GM12878 (cell line): ENCODE data around the gene NFKBIA. TPM values are rescaled to one million over a fixed set of nuclear protein-coding genes. Genes with fewer than 3 reads are reported as not detected.

Source experiments
- ATAC-seq: fragments of 200-7000 bp; cut with Tn5 transposase; 3 replicates; pipeline ENCODE4 v1.9.1; 2020; ENCODE audit warnings: mild to moderate bottlenecking, moderate library complexity
- BruUV-seq: library from RNA; stranded (reverse); fragments of 400-500 nt; replicated peaks from 2 replicates; lab custom pipeline; 2021; lab: Mats Ljungman, UMichigan
- CTCF ChIA-PET: fragments of 300-600 bp; sonication (Branson Sonifier 250); formaldehyde crosslinking; extraction: SDS; loops from one replicate; lab custom pipeline; 2021; ENCODE audit warnings: inconsistent platforms; lab: Yijun Ruan, JAX
- POLR2A ChIA-PET: fragments of 350-600 bp; formaldehyde crosslinking; extraction: SDS; loops from one replicate; lab custom pipeline; 2021; ENCODE audit warnings: inconsistent platforms; lab: Charles Lee
- RAD21 ChIA-PET: fragments of 300-600 bp; sonication (Branson Sonifier 250); formaldehyde crosslinking; loops from one replicate; lab custom pipeline; 2023; ENCODE audit warnings: antibody characterized with exemption; ENCODE audit not compliant: unreplicated experiment; lab: Charles Lee
- SMC1A ChIA-PET: fragments of 300-600 bp; sonication (Branson Sonifier 250); formaldehyde crosslinking; loops from one replicate; lab custom pipeline; 2023; ENCODE audit not compliant: unreplicated experiment, uncharacterized antibody; lab: Charles Lee
- DNase-seq: peaks from one replicate; pipeline ENCODE4 v3.0.0-alpha.2; 2011; ENCODE audit warnings: low read depth, low spot score
- FAIRE-seq: peaks from 3 replicates; lab custom pipeline; 2011; peaks lifted over from hg19 to GRCh38; lab: Jason Lieb, UNC
- H2AFZ ChIP-seq: 2 replicates; pipeline ENCODE4 v1.6.0; 2011; ENCODE audit warnings: low read depth, low read length, control low read depth; ENCODE audit not compliant: control insufficient read depth
- H3K27ac ChIP-seq: 2 replicates; pipeline ENCODE4 v1.5.1; 2011; ENCODE audit warnings: control low read depth; ENCODE audit not compliant: control insufficient read depth, insufficient read depth
- H3K27me3 ChIP-seq, 2 experiments: replicated peaks in 1 of 2; 2 replicates each; pipeline versions ENCODE4 v1.6.0 to v1.6.1; 2011; ENCODE audit warnings: low read length in 1 of 2; ENCODE audit not compliant: control insufficient read depth in 2 of 2, insufficient read depth in 2 of 2
- H3K36me3 ChIP-seq, 2 experiments: 2 replicates each; pipeline ENCODE4 v1.5.1; 2011; ENCODE audit warnings: low read length in 1 of 2; ENCODE audit not compliant: control insufficient read depth in 2 of 2, insufficient read depth in 2 of 2
- H3K4me1 ChIP-seq: 2 replicates; pipeline ENCODE4 v1.6.1; 2011; ENCODE audit warnings: mild to moderate bottlenecking, low read length, moderate library complexity, mixed read lengths; ENCODE audit not compliant: control insufficient read depth, insufficient read depth
- H3K4me2 ChIP-seq: 2 replicates; pipeline ENCODE4 v1.6.0; 2011; ENCODE audit warnings: control low read depth; ENCODE audit not compliant: control insufficient read depth, insufficient read depth
- H3K4me3 ChIP-seq: fragments of 200-600 bp; sonication (generic); 2 replicates; pipeline ENCODE4 v1.5.1; 2016
- H3K79me2 ChIP-seq: 2 replicates; pipeline ENCODE4 v1.6.0; 2011; ENCODE audit warnings: low read length; ENCODE audit not compliant: control insufficient read depth, insufficient read depth
- H3K9ac ChIP-seq: 2 replicates; pipeline ENCODE4 v1.8.0; 2011; ENCODE audit warnings: low read length, control low read depth, mixed read lengths; ENCODE audit not compliant: control insufficient read depth, insufficient read depth
- H3K9me3 ChIP-seq: replicated peaks from 3 replicates; pipeline ENCODE4 v1.5.1; 2011; ENCODE audit warnings: mild to moderate bottlenecking, low read length; ENCODE audit not compliant: control insufficient read depth, insufficient read depth
- H4K20me1 ChIP-seq: 2 replicates; pipeline ENCODE4 v1.6.0; 2011; ENCODE audit not compliant: control insufficient read depth, insufficient read depth
- NFYA ChIP-seq: IDR thresholded peaks from 2 replicates; pipeline ENCODE4 v1.6.1; 2011; ENCODE audit warnings: low read depth, mild to moderate bottlenecking, low read length, improper control_type of control experiment, borderline replicate concordance
- SRF ChIP-seq, 2 experiments: IDR thresholded peaks; 2 replicates each; pipeline ENCODE4 v1.6.1; 2011; ENCODE audit warnings: low read depth in 2 of 2, low read length in 2 of 2, mild to moderate bottlenecking in 1 of 2, moderate library complexity in 1 of 2
- WGBS: methylation state at CpG from one replicate; pipeline ENCODE4 v1.1.6; 2016; ENCODE audit warnings: low lambda C conversion rate; ENCODE audit not compliant: insufficient replicate concordance, insufficient coverage; ENCODE audit errors: missing lambda C conversion rate; 5-methylcytosine and 5-hydroxymethylcytosine counted together
- in situ Hi-C: fragments of 300-500 bp; cut with MboI; formaldehyde crosslinking; loops from 9 replicates; pipeline ENCODE4 v1.14.3; 2018; ENCODE audit warnings: mixed read lengths
- intact Hi-C: fragments of 100-400 bp; cut with micrococcal nuclease; formaldehyde crosslinking; loops from one replicate; pipeline ENCODE4 v1.14.2; 2022; ENCODE audit not compliant: unreplicated experiment
- polyA plus RNA-seq, 11 experiments: library from polyadenylated mRNA; depleted of rRNA in 4 of 11; unstranded in 6 of 11; stranded (reverse) in 5 of 11; fragments of >200 nt; fragmentation: Nextera tagmentation in 4 of 11; fragmentation: Illumina TruSeq in 1 of 11; extraction: Ambion mirVana in 4 of 11; extraction: Trizol in 1 of 11; gene quantifications; 1 replicate in 1 of 11; 2 replicates in 10 of 11; pipeline versions ENCODE4 v1.2.1 to v1.2.3, GENCODE V29; 2011 to 2016; ENCODE audit warnings: inconsistent platforms in 2 of 11, missing spikeins in 2 of 11, low read depth in 1 of 11
- total RNA-seq, 4 experiments: library from RNA; depleted of rRNA in 3 of 4; stranded (reverse); fragments of >200 nt in 3 of 4; fragmentation: Illumina TruSeq in 1 of 4; extraction: Trizol in 1 of 4; gene quantifications; 2 replicates each; pipeline versions ENCODE4 v1.2.1 to v1.2.3, GENCODE V29; 2013 to 2021
- TF ChIP-seq, protein P1 (sequence below): IDR thresholded peaks from 2 replicates; pipeline ENCODE4 v1.6.1; 2012; ENCODE audit warnings: low read depth, low read length, improper control_type of control experiment
- TF ChIP-seq, protein P2 (sequence below): fragments of 450-650 bp; IDR thresholded peaks from 2 replicates; pipeline ENCODE4 v1.6.1; 2017; ENCODE audit warnings: mild to moderate bottlenecking, moderate library complexity

Gene NFKBIA
- total and polyA plus RNA-seq, 10 of the 15 experiments (the other 5 are each of a cell fraction or from before 2014, with no cell fraction given): 123 to 419 (median 267) TPM

DNA sequence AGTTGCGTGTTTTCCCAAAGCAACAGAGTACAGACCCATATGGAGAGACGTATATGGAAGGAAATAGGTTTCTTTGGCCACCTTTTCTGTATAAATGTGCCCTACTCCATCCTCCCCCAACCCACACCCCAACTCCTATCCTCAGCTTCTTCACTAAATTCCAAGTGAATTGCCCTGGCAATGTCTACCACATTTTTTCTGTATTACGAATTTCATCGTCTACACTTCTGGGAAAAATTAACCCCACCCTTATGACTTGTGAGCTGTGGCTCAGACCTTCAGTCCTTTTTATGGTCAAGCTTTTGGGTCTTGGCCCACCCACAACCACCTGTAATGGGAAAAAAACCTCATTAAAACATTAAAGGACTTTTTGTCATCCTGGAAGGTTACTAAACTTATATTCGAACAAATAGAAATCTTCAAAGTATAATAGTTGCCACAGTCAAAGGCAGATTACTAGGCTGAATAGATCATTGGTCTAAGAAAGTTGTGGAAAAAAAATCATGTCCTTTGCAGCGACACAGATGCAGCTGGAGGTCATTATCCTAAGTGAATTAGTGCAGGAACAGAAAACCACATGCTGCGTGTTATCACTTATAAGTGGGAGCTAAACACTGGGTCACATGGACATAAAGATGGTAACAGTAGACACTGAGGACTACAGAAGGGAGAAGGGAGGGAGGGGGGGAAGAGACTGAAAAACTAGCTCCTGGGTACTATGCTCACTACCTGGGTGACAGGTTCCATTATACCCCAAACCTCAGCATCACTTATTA, 15.7 kb upstream of the NFKBIA start:
- in situ Hi-C loops: loop anchor here (25.0 kb wide), 1 partner anchor 1083 kb away; no protein-coding TSS in a partner anchor
- no TSS peak for BruUV-seq
- no peak for ATAC-seq
- H3K4me2 ChIP-seq: no peak overlapping the region
- 68% methylated on average over 7 of the region's 7 CpGs for WGBS
- RAD21 ChIA-PET: interaction anchor here (0.6 to 17.6 kb wide), 7 partner anchors 15 to 379 kb away, joined by 3 to 257 read pairs (median 3); partner anchors contain the start of genes NFKBIA and PSMA6
- intact Hi-C loops: loop anchor here (5.0 to 10.0 kb wide), 4 partner anchors 267 to 1088 kb away; no protein-coding TSS in a partner anchor
- no peak overlapping the region for H3K9ac ChIP-seq
- no peaks in the 10 kb centered on the region for H3K79me2 ChIP-seq
- TF ChIP-seq, protein P1, sequence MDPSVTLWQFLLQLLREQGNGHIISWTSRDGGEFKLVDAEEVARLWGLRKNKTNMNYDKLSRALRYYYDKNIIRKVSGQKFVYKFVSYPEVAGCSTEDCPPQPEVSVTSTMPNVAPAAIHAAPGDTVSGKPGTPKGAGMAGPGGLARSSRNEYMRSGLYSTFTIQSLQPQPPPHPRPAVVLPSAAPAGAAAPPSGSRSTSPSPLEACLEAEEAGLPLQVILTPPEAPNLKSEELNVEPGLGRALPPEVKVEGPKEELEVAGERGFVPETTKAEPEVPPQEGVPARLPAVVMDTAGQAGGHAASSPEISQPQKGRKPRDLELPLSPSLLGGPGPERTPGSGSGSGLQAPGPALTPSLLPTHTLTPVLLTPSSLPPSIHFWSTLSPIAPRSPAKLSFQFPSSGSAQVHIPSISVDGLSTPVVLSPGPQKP: no peak
- TF ChIP-seq, protein P2, sequence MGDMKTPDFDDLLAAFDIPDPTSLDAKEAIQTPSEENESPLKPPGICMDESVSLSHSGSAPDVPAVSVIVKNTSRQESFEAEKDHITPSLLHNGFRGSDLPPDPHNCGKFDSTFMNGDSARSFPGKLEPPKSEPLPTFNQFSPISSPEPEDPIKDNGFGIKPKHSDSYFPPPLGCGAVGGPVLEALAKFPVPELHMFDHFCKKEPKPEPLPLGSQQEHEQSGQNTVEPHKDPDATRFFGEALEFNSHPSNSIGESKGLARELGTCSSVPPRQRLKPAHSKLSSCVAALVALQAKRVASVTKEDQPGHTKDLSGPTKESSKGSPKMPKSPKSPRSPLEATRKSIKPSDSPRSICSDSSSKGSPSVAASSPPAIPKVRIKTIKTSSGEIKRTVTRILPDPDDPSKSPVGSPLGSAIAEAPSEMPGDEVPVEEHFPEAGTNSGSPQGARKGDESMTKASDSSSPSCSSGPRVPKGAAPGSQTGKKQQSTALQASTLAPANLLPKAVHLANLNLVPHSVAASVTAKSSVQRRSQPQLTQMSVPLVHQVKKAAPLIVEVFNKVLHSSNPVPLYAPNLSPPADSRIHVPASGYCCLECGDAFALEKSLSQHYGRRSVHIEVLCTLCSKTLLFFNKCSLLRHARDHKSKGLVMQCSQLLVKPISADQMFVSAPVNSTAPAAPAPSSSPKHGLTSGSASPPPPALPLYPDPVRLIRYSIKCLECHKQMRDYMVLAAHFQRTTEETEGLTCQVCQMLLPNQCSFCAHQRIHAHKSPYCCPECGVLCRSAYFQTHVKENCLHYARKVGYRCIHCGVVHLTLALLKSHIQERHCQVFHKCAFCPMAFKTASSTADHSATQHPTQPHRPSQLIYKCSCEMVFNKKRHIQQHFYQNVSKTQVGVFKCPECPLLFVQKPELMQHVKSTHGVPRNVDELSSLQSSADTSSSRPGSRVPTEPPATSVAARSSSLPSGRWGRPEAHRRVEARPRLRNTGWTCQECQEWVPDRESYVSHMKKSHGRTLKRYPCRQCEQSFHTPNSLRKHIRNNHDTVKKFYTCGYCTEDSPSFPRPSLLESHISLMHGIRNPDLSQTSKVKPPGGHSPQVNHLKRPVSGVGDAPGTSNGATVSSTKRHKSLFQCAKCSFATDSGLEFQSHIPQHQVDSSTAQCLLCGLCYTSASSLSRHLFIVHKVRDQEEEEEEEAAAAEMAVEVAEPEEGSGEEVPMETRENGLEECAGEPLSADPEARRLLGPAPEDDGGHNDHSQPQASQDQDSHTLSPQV: no peak
- TF ChIP-seq SRF (IDR thresholded peaks at IDR 0.05; ENCODE audit: low read depth in 2 of 2, low read length in 2 of 2) (no peak), NFYA (no peak)
- SMC1A ChIA-PET: interaction anchor here (1.0 to 17.6 kb wide), 10 partner anchors 9 to 697 kb away, joined by 3 to 362 read pairs (median 6); partner anchors contain the start of gene NFKBIA
- no peaks in the 10 kb centered on the region for H3K9me3 ChIP-seq
- CTCF ChIA-PET: interaction anchor here (0.6 to 24.2 kb wide), 9 partner anchors 9 to 747 kb away, joined by 3 to 438 read pairs (median 4); partner anchors contain the start of gene NFKBIA
- no peak overlapping the region for H3K27ac ChIP-seq
- H3K4me1 ChIP-seq: peaks cover 22% of the 10 kb centered on the region
- no peak for DNase-seq
- H3K27me3 ChIP-seq: no peaks in the 10 kb centered on the region
- H4K20me1 ChIP-seq: no peaks in the 10 kb centered on the region
- H2AFZ ChIP-seq: no peak overlapping the region
- no peaks in the 10 kb centered on the region for H3K36me3 ChIP-seq
- POLR2A ChIA-PET: interaction anchor here (0.6 to 1.2 kb wide), 4 partner anchors 15 to 438 kb away, joined by 3 to 4 read pairs (median 3); partner anchors contain the start of gene SRP54
- no peak for FAIRE-seq
- H3K4me3 ChIP-seq: no peak overlapping the region
